NCI-H128 (cell line): ENCODE results near the gene KRTAP2-2.
"Not testable (repeated sequence)": the region's sequence is repeated elsewhere in the genome, so short reads cannot be mapped to it uniquely, and the experiment has no call there.

Source experiments
- DNase-seq: peaks from one replicate; lab custom pipeline; 2025; ENCODE audit not compliant: unreplicated experiment; lab: John Stamatoyannopoulos, UW

The KRTAP2-2 gene

GRCh38 chr17:41055130-41055529, at the start of gene KRTAP2-2:
Gene KRTAP2-2 (minus strand): TSS chr17:41055230. CDS start chr17:41055211, 19 bp downstream.
- DNase-seq, result not testable (repeated sequence)

GRCh38 chr17:41104386-41105038, 49.5 kb upstream of the KRTAP2-2 start:
- DNase-seq, result not testable (repeated sequence)

GRCh38 chr17:41103896-41104295, 48.9 kb upstream of the KRTAP2-2 start:
- DNase-seq, result no peak

GRCh38 chr17:41101586-41102259, 46.7 kb upstream of the KRTAP2-2 start, which contains the start of gene KRTAP4-16:
Gene KRTAP4-16 (minus strand): TSS chr17:41102209. CDS start chr17:41102209, 0 bp downstream.
- DNase-seq, result no peak

- not testable (repeated sequence) for DNase-seq
Observed at GRCh38 chr17:41099682-41100480, 44.9 kb upstream of the KRTAP2-2 start.

GRCh38 chr17:41098481-41098880, 43.5 kb upstream of the KRTAP2-2 start:
- no peak for DNase-seq

- DNase-seq, result no peak
Observed at GRCh38 chr17:41098042-41098441, 43.0 kb upstream of the KRTAP2-2 start, which contains the start of gene KRTAP4-8. Gene KRTAP4-8 (minus strand): TSS chr17:41098142. CDS start chr17:41098084, 58 bp downstream.

- no peak for DNase-seq
Observed at GRCh38 chr17:41096055-41096454, 41.0 kb upstream of the KRTAP2-2 start.

- not testable (repeated sequence) for DNase-seq
Observed at GRCh38 chr17:41088760-41089352, 33.8 kb upstream of the KRTAP2-2 start.

- not testable (repeated sequence) for DNase-seq
Observed at GRCh38 chr17:41084100-41084856, 29.2 kb upstream of the KRTAP2-2 start, which contains the start of gene KRTAP4-7. Gene KRTAP4-7 (plus strand): TSS chr17:41084150. CDS start chr17:41084207, 57 bp downstream.

GRCh38 chr17:41083427-41083826, 28.4 kb upstream of the KRTAP2-2 start:
- not testable (repeated sequence) for DNase-seq

- DNase-seq, result no peak
Observed at GRCh38 chr17:41082626-41083025, 27.6 kb upstream of the KRTAP2-2 start.

GRCh38 chr17:41076788-41077187, 21.8 kb upstream of the KRTAP2-2 start:
- no peak for DNase-seq

GRCh38 chr17:41073676-41074075, 18.6 kb upstream of the KRTAP2-2 start:
- DNase-seq, result no peak

- no peak for DNase-seq
Observed at GRCh38 chr17:41071606-41072360, 16.8 kb upstream of the KRTAP2-2 start.

GRCh38 chr17:41069031-41069430, 14.0 kb upstream of the KRTAP2-2 start:
- no peak for DNase-seq

- DNase-seq, result no peak
Observed at GRCh38 chr17:41067281-41067680, 12.3 kb upstream of the KRTAP2-2 start.

GRCh38 chr17:41065829-41066624, 11.0 kb upstream of the KRTAP2-2 start, which contains the start of gene KRTAP2-4:
Gene KRTAP2-4 (minus strand): TSS chr17:41065879. CDS start chr17:41065845, 34 bp downstream.
- no peak for DNase-seq
